Retina (tissue), 1 donor: Measurements from ENCODE around the gene PTBP2.

Experiments used
- DNase-seq: peaks from one replicate; pipeline ENCODE4 v3.0.0-alpha.2; 2016

Gene PTBP2, protein sequence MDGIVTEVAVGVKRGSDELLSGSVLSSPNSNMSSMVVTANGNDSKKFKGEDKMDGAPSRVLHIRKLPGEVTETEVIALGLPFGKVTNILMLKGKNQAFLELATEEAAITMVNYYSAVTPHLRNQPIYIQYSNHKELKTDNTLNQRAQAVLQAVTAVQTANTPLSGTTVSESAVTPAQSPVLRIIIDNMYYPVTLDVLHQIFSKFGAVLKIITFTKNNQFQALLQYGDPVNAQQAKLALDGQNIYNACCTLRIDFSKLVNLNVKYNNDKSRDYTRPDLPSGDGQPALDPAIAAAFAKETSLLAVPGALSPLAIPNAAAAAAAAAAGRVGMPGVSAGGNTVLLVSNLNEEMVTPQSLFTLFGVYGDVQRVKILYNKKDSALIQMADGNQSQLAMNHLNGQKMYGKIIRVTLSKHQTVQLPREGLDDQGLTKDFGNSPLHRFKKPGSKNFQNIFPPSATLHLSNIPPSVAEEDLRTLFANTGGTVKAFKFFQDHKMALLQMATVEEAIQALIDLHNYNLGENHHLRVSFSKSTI

DNA sequence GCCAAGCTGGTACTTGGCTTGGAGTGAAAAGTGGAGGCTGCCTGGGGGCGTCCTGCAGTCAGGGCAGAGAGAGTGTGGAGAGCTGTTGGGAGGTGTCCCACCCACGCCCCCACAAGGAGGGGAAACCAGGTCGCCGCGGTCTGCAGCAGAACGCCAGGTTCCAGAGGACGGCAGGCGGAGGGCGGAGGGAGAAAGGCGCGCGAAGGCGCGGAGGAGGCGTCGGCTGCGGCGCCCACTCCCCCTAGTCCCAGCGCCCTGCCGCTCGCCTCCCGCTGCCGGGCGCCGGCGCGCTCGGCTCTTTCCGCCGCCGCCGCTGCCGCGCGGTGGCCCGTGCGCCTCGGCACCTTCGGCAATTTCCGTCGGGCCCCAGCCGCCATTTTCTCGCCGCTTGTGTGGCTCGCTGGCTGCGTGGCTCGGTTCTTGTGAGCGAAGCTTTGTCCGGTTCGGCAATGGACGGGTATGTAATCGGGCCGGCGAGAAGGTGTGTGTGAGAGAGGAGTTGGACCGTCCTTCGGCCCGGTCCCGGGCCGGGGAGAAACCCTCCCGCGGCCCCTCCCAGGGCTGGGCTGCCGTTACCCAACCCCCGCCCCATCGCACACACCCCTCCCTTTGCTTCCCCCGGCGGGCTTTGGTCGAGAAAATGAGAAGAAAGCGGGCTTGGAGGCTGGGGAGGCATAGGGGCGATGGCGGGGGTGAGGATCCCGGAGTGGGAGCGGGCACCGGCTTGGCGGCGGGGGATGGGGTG lies at the start of gene PTBP2:
PTBP2 (plus strand) TSS at position 369 of the 745 bp plus-strand sequence; CDS start at position 450, 81 bp downstream.
- DNase-seq, result peak; percentile 94

- no peak for DNase-seq
Measured at GRCh38 chr1:96674915-96675314, 46.7 kb upstream of the PTBP2 start.

DNA sequence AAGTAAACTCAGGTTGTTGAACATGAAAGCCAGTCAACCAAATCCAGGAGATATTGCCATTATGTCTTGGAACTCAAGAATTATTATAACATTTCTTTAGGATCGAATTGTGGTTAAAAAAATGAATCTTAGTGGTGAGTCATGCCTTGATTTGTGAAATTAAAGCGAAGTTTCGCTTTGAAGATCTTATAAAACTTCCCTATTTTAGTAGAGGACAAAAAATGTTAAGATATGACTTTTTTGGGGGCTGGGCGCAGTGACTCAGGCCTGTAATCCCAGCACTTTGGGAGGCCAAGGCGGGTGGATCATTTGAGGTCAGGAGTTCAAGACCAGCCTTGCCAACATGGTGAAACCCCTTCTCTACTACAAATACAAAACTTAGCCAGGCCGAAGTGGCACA lies 39.5 kb upstream of the PTBP2 start:
- no peak for DNase-seq

GRCh38 chr1:96683931-96684330 lies 37.7 kb upstream of the PTBP2 start:
- no peak for DNase-seq

GRCh38 chr1:96684744-96685143 lies 36.8 kb upstream of the PTBP2 start:
- DNase-seq, result no peak

- no peak for DNase-seq
Measured at GRCh38 chr1:96688767-96689166, 32.8 kb upstream of the PTBP2 start.

- DNase-seq, result no peak
Measured at GRCh38 chr1:96695954-96696353, 25.6 kb upstream of the PTBP2 start.

DNA sequence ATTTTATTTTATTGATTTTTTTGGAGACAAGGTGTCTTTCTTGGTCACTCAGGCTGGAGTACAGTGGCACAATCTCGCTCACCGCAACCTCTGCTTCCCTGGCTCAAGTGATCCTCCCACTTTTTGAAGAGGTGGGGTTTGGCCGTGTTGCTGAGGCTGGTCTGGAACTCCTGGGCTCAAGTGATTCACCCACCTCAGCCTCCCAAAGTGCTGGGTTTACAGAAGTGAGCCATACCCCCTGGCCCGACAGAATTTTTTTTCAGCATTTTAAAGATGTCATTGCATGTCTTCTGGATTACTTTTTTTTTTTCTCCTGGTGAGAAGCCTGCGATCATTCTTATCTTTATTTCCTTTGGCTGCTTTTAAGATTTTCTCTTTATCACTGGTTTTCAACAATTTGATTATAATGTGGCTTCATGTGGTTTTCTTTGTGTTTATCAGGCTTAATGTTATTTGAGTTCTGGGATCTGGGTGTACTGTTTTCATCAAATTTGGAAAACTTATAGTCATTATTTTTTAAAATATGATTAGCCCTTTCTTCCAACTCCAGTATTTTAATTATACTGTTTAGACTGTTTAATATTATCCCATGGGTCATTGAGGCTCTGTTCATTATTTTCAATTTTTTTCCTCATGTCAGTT lies 23.1 kb upstream of the PTBP2 start:
- no peak for DNase-seq

DNA sequence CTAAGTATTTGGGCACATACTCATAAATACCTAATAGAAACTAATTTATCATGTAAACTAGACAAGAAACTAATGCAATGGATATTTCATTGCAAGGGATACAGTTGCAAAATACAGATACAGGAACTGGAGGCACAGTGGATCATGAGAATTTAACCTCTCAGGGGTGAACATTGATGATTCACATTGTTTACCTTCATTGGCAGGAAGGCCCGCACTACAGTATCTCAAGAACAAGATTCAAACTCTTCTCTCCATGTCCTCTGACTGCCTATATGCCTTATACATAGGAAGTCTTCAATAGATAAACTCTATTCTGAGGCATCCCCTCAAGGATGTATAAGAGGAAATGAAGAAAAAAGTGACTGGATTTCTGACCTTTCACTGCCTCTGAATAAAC lies 18.4 kb upstream of the PTBP2 start:
- no peak for DNase-seq

DNA sequence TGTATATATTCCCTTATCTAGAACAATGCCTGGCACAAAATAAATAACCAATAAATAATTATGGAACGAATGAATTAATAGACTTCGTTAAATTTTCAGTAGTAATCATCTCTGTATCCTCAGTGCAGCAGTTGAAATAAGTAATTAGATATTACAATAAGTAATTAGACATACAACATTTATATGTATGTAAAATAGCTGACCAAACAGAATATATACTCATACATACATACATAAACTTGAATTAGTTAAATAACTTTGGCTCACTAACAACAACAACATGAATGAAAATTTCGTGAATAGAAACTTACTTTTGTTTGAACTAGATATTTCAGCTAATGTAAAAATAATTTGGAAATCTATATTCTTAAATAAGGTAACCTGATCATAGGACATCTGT lies 14.6 kb upstream of the PTBP2 start:
- DNase-seq, result no peak

DNA sequence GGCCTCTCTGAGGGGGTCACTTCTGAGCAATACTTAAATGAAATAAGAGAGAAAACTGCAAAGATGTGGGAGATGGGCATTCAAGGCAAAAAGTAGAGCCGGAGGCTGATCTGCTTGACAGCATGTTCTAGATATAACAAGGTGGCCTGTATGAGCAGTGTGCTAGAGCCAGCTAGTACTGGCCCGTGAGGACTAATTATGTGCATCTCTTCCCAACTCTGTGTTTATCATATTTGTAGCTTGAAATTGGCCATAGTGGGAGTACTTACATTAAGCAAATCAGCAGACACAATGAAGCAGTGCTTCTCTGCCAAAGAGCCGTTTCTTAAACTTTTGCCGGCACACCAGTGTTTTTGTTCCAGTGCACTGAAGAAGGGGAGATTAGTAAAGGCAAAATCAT lies 13.1 kb upstream of the PTBP2 start:
- DNase-seq, result no peak

- no peak for DNase-seq
Measured at GRCh38 chr1:96710708-96711477, 10.7 kb upstream of the PTBP2 start.

- DNase-seq, result no peak
Measured at GRCh38 chr1:96713649-96714048, 7.9 kb upstream of the PTBP2 start.

GRCh38 chr1:96714881-96715280 lies 6.7 kb upstream of the PTBP2 start:
- DNase-seq, result no peak

DNA sequence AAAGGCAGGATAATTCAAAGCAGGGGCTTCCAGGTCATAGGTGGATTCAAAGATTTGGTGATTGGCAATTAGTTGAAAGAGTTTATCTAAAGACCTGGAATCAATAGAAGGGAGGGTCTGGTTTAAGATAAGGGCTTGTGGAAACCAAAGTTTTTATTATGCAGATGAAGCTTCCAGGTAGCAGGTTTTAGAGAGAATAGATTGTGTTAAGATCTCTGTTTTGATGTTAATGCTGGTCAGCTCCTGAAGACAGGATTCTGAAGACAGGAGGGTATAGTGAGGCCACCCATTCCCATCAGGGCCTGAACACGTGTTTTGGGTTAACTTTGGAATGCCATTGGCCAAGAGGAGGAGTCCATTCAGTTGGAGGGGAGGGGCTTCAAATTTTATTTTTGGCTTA lies 6.1 kb upstream of the PTBP2 start:
- no peak for DNase-seq

DNA sequence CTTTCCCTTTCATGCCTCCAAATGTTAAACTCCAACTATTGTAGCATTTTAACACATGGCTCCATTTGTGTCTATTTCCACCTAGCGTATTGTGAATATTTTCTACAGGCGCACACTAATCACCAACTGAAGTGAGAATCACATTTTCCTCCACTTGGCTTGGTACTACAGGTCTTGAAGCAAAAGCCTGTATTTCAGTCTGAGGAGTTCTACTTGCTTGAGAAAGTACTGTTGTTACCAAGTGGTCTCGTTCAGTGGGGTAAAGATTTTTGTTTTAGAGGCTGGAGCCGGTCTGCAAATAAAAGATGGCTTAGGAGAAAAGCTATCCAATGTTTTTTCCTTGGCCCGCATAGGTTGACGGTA lies 550 bp upstream of the PTBP2 start:
- no peak for DNase-seq

- peak; percentile 87 for DNase-seq
Measured at GRCh38 chr1:96722161-96722922, 758 bp downstream of the PTBP2 start.

GRCh38 chr1:96722958-96723357 lies 1.4 kb downstream of the PTBP2 start:
- DNase-seq, result peak; percentile 11

GRCh38 chr1:96723377-96723776 lies 1.8 kb downstream of the PTBP2 start:
- no peak for DNase-seq

DNA sequence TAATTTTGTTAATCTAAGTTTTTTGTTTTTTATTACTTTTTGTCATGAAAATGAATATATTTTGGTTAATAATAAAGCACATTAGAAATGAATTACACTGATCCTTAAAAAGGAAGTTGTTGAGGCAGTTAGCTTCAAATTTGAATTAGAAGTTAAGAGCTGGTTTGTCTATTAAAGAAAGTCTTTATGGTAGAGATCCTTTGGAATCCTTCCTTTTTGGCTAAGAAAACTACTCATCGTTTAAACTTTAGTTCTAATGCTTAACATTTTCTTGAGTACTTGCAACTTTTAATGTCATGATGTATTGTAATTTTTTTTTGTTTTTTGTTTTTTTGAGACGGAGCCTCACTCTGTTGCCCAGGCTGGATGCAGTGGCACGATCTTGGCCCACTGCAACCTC lies 2.4 kb downstream of the PTBP2 start:
- no peak for DNase-seq

GRCh38 chr1:96727860-96728259 lies 6.3 kb downstream of the PTBP2 start:
- DNase-seq, result no peak
